ENCODE data around the gene MFSD2B. TPM values are rescaled to one million over a fixed set of nuclear protein-coding genes. Genes with fewer than 3 reads are reported as not detected.

MFSD2B gene, protein sequence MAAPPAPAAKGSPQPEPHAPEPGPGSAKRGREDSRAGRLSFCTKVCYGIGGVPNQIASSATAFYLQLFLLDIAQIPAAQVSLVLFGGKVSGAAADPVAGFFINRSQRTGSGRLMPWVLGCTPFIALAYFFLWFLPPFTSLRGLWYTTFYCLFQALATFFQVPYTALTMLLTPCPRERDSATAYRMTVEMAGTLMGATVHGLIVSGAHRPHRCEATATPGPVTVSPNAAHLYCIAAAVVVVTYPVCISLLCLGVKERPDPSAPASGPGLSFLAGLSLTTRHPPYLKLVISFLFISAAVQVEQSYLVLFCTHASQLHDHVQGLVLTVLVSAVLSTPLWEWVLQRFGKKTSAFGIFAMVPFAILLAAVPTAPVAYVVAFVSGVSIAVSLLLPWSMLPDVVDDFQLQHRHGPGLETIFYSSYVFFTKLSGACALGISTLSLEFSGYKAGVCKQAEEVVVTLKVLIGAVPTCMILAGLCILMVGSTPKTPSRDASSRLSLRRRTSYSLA
- 0.39 TPM for total RNA-seq (2021; ENCODE audit: unreplicated experiment)
- 0.51 and 0.79 TPM in 2 replicates for polyA plus RNA-seq (2012)
- percentile 33 among the genes with signal in this experiment for Bru-seq, nascent RNA
- percentile 41 among the genes with signal in this experiment for BruChase-seq, experiment 1, labeled RNA remaining after a 6-hour chase
- percentile 42 among the genes with signal in this experiment for BruChase-seq, experiment 2, labeled RNA remaining after a 2-hour chase
- long read RNA-seq: 0 reads

DNA sequence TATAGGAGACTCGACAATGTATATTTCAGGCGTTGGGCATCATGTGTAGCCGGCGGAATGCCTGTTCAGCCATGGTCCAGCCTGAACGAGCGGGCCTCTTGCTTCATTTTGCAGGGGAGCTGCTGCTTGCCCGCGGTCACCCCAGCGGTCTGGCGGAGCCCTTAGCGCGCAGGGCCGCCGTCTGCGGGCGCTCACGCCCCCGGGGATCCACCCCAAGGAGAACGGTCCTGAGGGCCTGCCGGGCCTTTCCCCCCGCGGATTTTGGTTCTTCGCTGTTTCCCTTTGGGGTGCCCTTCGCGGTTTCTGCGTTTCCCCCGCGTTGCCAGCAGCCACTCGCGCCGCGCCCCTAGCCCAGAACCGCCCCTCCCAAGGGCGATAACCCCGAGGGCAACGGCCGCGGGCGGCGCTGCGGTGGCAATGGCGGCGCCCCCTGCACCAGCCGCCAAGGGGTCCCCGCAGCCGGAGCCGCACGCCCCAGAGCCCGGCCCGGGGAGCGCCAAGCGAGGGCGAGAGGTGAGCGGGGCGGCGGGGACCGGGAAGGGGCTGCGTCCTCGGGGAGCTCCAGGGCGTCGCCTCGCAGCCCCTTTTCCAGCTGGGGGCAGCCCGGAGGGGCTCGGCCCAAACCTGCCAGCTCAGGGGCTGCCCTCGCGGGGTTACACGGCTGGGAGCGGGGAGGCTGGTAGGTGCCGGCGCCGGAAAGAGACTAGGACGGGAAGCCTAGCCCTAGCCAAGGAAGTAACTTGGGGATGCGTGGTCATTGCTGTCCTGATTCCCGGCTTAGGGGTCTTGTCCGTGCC lies at the start of gene MFSD2B:
MFSD2B (plus strand) TSS at position 406 of the 797 bp plus-strand sequence; CDS start at position 418, 12 bp downstream.
- TF ChIP-seq ZFX (IDR thresholded peaks at IDR 0.05) (no peak), FOSL1 (IDR thresholded peaks at IDR 0.05; ENCODE audit: low read depth) (no peak), TCF7L2 (IDR thresholded peaks at IDR 0.05; ENCODE audit: borderline replicate concordance, extremely low read depth, insufficient read depth, insufficient read length) (no peak), EZH2phosphoT487 (IDR thresholded peaks at IDR 0.05; ENCODE audit: borderline replicate concordance) (no peak), EZH2 (IDR thresholded peaks at IDR 0.05) (no peak), SIN3A (IDR thresholded peaks at IDR 0.05; ENCODE audit: low read depth) (no peak), CBX3 (IDR thresholded peaks at IDR 0.05; ENCODE audit: low read depth) (no peak), EGR1 (IDR thresholded peaks at IDR 0.05; ENCODE audit: low read depth) (no peak), ELF1 (IDR thresholded peaks at IDR 0.05; ENCODE audit: borderline replicate concordance, low read depth) (no peak)
- TF ChIP-seq, protein P1, sequence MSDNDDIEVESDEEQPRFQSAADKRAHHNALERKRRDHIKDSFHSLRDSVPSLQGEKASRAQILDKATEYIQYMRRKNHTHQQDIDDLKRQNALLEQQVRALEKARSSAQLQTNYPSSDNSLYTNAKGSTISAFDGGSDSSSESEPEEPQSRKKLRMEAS (IDR thresholded peaks at IDR 0.05): no peak
- DNase-seq (ENCODE audit: low read depth, low spot score): no peak
- no peak within 1 kb of the TSS for H2AFZ ChIP-seq (ENCODE audit: low read depth, low read length, poor library complexity, severe bottlenecking)
- RAD21 ChIA-PET (ENCODE audit: low non-redundant PET in 1 of 2, low total read pairs in 2 of 2, uncharacterized antibody in 2 of 2, unreplicated experiment in 2 of 2): no interaction called here
- CTCF ChIA-PET: no interaction called here
- H3K9ac ChIP-seq (ENCODE audit: low read length): no peak within 1 kb of the TSS
- no TSS peak for BruUV-seq (replicated peaks)
- H3K27ac ChIP-seq (ENCODE audit: low read depth, low read length): no peak within 1 kb of the TSS
- H3K4me3 ChIP-seq (replicated peaks in 1 of 2; ENCODE audit: low read depth in 1 of 2, low read length in 2 of 2): no peak within 1 kb of the TSS
- no peak within 1 kb of the TSS for H3K4me2 ChIP-seq (ENCODE audit: low read length)
- POLR2A ChIA-PET: no interaction called here
- no peaks in the 10 kb centered on the region for H4K20me1 ChIP-seq (ENCODE audit: insufficient read depth)
- intact Hi-C loops (cut with micrococcal nuclease): no loop called here
- H3K9me2 ChIP-seq (ENCODE audit: insufficient read depth): no peaks in the 10 kb centered on the region
- H3K36me3 ChIP-seq (ENCODE audit: control insufficient read depth in 1 of 2, insufficient read depth in 2 of 2, low read length in 2 of 2): no peaks in the 10 kb centered on the region
- no peaks in the 10 kb centered on the region for H3K9me3 ChIP-seq (ENCODE audit: control insufficient read depth in 1 of 2, insufficient read depth in 1 of 2, low read depth in 1 of 2, low read length in 2 of 2)
- no peak for ATAC-seq
- no peaks in the 10 kb centered on the region for H3K79me2 ChIP-seq (ENCODE audit: insufficient read depth, low read length)
- no peaks in the 10 kb centered on the region for H3K27me3 ChIP-seq (ENCODE audit: insufficient read depth, low read length)
- peaks cover 0 to 3% of the 10 kb centered on the region in 2 experiments; a peak in 1 of 4 replicates for H3K4me1 ChIP-seq (ENCODE audit: control insufficient read depth in 1 of 2, insufficient read depth in 2 of 2, low read length in 2 of 2)

Measured in HCT116 (cell line).